Aorta (tissue), 5 donors: Measurements from ENCODE around the gene FAM241A. TPM values are rescaled to one million over a fixed set of nuclear protein-coding genes. Genes with fewer than 3 reads are reported as not detected.
"Not testable (repeated sequence)": the region's sequence is repeated elsewhere in the genome, so short reads cannot be mapped to it uniquely, and the experiment has no call there.

Experiments
- ATAC-seq: fragments of 200-7000 bp; cut with Tn5 transposase; one replicate; pipeline ENCODE4 v1.9.1; 2022; ENCODE audit warnings: moderate library complexity; ENCODE audit not compliant: low FRiP score
- DNase-seq, 2 donors: peaks; one replicate each; pipeline ENCODE4 v3.0.0-alpha.2; 2020
- H3K27ac ChIP-seq, 2 donors: one replicate each; pipeline ENCODE4 v1.5.1; 2013; ENCODE audit warnings: low read length in 2 of 2, mild to moderate bottlenecking in 2 of 2, moderate library complexity in 2 of 2, control low read depth in 1 of 2, inconsistent platforms in 1 of 2, low read depth in 1 of 2
- H3K27me3 ChIP-seq, 2 donors: one replicate each; pipeline ENCODE4 v1.6.1; 2013; ENCODE audit warnings: control low read depth in 1 of 2, low read length in 1 of 2, mild to moderate bottlenecking in 1 of 2, moderate library complexity in 1 of 2; ENCODE audit not compliant: insufficient read depth in 2 of 2, control insufficient read depth in 1 of 2
- H3K36me3 ChIP-seq, 2 donors: one replicate each; pipeline ENCODE4 v1.6.1; 2013; ENCODE audit warnings: control low read depth in 1 of 2, low read length in 1 of 2, mild to moderate bottlenecking in 1 of 2; ENCODE audit not compliant: insufficient read depth in 2 of 2, control insufficient read depth in 1 of 2
- H3K4me1 ChIP-seq, 2 donors: one replicate each; pipeline ENCODE4 v1.6.1; 2013; ENCODE audit warnings: low read length in 2 of 2, control low read depth in 1 of 2, mild to moderate bottlenecking in 1 of 2, moderate library complexity in 1 of 2; ENCODE audit not compliant: insufficient read depth in 2 of 2, control insufficient read depth in 1 of 2
- H3K4me3 ChIP-seq, 2 donors: one replicate each; pipeline ENCODE4 v1.5.1; 2013; ENCODE audit warnings: low read length in 2 of 2, control low read depth in 1 of 2, mild to moderate bottlenecking in 1 of 2
- H3K9me3 ChIP-seq: one replicate; pipeline ENCODE4 v1.6.1; 2013; ENCODE audit warnings: mild to moderate bottlenecking, low read length; ENCODE audit not compliant: control insufficient read depth
- WGBS, 2 donors: extraction: QIAGEN DNeasy Blood & Tissue Kit; methylation state at CpG; one replicate each; pipeline ENCODE4 v1.1.7; 2013; 5-methylcytosine and 5-hydroxymethylcytosine counted together
- intact Hi-C, 2 donors: fragments of 100-400 bp; cut with DNase I; formaldehyde crosslinking; loops; one replicate each; pipeline versions ENCODE4 v1.14.2 to v1.15.0; 2022
- polyA plus RNA-seq, 2 donors: library from polyadenylated mRNA; stranded (reverse); fragments of 200-250 nt; gene quantifications; one replicate each; pipeline ENCODE4 v1.2.3, GENCODE V29; 2013
- total RNA-seq, 2 donors: library from RNA; stranded (reverse); fragmentation: NEBNext Ultra II Directional; extraction: Animal tissue kit (Norgen Biotek cat#: 25700); gene quantifications; one replicate each; pipeline ENCODE4 v1.2.1, GENCODE V29; 2021
- donor health status: healthy with polysubstance abuse.
- donor health status: Bipolar disorder and iron deficiency.
- donor health status: DM: no; HTN: no; CAD: no.
- donor health status: DM: no; HTN: no; CAD: no.
- donor health status: DM: yes; HTN: yes; CAD: no.

The FAM241A gene
- total and polyA plus RNA-seq, 4 donors = 2.2 to 8.9 (median 4.9) TPM

GRCh38 chr4:112189754-112190153 is 44.5 kb downstream of the FAM241A start:
- ATAC-seq (no peak), DNase-seq (no peak)
- H3K27me3 ChIP-seq = no peaks in the 10 kb centered on the region
- intact Hi-C loops = no loop called here
- no peak overlapping the region for H3K27ac ChIP-seq
- WGBS, 2 donors = 60 to 61% methylated on average over 2 of the region's 2 CpGs
- no peaks in the 10 kb centered on the region for H3K36me3 ChIP-seq
- H3K9me3 ChIP-seq = no peaks in the 10 kb centered on the region
- H3K4me1 ChIP-seq = no peaks in the 10 kb centered on the region
- no peak overlapping the region for H3K4me3 ChIP-seq

DNA sequence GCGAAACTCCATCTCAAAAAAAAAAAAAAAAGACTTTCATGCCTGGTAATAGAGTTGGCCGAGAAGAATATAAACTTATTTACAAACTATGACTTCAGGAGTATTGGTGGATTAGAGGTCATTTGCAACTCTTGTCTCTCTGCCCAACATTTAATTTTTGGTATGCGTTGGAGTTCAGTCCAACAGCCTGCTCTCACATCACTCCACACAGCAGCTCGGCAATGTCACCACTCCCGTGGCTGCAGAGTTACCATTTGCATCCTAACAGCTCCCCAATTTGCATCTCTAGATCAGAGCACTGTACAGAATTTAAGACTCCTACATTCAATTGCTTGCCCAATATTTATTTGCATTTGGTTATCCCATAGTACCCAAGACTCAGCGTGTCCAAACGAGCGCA is 45.4 kb downstream of the FAM241A start:
- Histone ChIP-seq H3K27ac (no peak overlapping the region), H3K4me1 (no peaks in the 10 kb centered on the region), H3K36me3 (no peaks in the 10 kb centered on the region), H3K4me3 (no peak overlapping the region), H3K9me3 (no peaks in the 10 kb centered on the region), H3K27me3 (no peaks in the 10 kb centered on the region)
- DNase-seq (no peak), ATAC-seq (no peak)
- WGBS, 2 donors = 87 to 92% methylated on average over 8 of the region's 8 CpGs
- intact Hi-C loops = no loop called here

DNA sequence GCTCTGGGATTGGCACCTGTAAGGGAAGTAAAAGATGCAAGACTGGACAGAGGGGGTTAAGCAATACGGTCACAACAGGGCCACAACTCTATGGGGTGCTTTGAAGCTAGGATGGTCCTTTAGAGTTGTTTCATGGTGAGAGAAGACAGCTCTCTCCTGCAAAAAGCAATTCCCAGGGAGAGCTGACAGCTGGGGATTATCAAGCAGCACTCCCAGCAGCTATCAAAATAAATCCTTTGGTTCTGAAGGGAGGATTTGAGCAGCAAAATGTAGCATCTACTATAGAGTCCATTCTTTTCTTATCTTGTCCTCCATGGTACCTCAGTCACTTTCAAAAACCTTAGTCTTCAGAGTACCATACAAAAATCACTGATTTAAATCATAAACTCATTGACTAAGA is 51.2 kb downstream of the FAM241A start:
- Histone ChIP-seq H3K4me1 (no peaks in the 10 kb centered on the region), H3K27me3 (no peaks in the 10 kb centered on the region), H3K9me3 (no peaks in the 10 kb centered on the region), H3K4me3 (no peak overlapping the region), H3K36me3 (no peaks in the 10 kb centered on the region), H3K27ac (no peak overlapping the region)
- 58 to 65% methylated on average over 1 of the region's 1 CpG for WGBS, 2 donors
- intact Hi-C loops = no loop called here
- ATAC-seq (no peak), DNase-seq (no peak)

DNA sequence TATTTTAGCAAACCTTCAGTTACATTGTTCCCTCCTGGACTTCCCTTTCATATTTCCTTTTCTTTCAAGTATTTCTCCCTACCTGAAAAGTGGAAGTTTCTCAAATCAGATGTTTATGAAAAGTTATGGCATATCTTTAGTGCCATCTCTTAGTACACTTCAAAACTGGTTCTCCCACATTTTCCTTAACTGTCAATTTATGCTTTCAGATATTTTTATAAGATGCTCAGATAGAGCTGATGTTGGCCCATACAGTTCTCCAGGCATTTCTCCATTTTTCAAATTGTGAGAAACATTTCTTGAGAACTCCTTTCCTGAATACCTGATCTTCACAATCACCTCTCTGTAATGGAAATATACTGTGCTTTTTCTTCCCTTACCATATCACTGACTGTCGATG is 53.8 kb downstream of the FAM241A start:
- intact Hi-C loops = no loop called here
- no peaks in the 10 kb centered on the region for H3K36me3 ChIP-seq
- no peaks in the 10 kb centered on the region for H3K27me3 ChIP-seq
- no peak for ATAC-seq
- H3K4me3 ChIP-seq = no peak overlapping the region
- H3K4me1 ChIP-seq = no peaks in the 10 kb centered on the region
- 77 to 81% methylated on average over 1 of the region's 1 CpG for WGBS, 2 donors
- no peak for DNase-seq
- no peaks in the 10 kb centered on the region for H3K9me3 ChIP-seq
- no peak overlapping the region for H3K27ac ChIP-seq

DNA sequence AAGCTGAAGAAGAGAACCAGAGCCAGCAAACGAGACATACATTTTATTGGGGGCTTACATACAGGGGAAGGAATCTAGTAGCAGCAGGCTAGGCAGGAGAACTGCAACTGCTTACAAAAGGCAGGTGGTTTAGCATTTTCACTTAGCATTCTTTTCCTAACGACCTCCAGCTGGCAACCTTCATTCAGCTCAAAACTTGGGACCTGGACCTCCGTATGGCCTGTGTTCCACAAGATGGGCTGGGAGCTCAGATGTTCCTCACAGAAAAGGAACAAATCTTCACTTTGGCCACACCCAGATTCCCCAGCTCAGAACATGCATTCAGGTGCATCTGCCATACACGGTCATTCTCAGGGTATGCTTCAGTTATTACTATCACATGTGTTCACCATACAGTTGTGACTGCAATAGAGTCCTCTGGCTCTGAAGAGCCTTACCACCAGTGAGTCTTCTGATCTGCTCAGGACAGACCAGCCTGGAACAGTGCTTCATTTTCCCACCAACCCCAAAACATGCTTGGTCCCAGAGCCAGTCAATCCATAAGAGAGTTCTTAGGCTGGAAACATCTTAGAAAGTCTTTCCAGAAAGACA is 56.8 kb downstream of the FAM241A start:
- WGBS, 2 donors = 50 to 58% methylated on average over 4 of the region's 4 CpGs

DNA sequence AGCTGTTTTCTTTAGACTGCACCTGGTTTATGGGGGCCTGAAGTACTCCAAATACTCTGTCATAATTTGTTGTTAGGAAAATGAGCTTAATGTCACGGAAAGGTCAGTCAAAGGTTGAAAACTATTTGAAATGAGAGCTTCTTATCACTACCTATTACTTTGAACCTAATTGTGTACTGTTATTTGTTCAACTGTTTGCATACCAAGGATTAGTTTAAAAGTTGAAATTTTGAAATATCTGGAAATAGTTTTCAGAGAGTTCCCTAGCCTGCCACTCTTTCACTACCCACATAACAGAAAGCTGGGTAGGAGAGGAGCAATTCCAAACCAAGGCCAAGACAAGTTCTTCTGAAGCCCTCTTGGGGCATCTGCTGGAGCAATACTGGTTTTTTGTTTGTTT is 58.3 kb downstream of the FAM241A start:
- WGBS, 2 donors = 92 to 93% methylated on average over 1 of the region's 1 CpG
- H3K9me3 ChIP-seq = no peaks in the 10 kb centered on the region
- no peak overlapping the region for H3K4me3 ChIP-seq
- H3K36me3 ChIP-seq = no peaks in the 10 kb centered on the region
- no peak for DNase-seq
- H3K27ac ChIP-seq = no peak overlapping the region
- no peaks in the 10 kb centered on the region for H3K4me1 ChIP-seq
- no peaks in the 10 kb centered on the region for H3K27me3 ChIP-seq
- ATAC-seq = no peak
- intact Hi-C loops = no loop called here

More for the DNA sequence above, 56.8 kb downstream of the FAM241A start:
- Histone ChIP-seq H3K9me3 (no peaks in the 10 kb centered on the region), H3K27ac (no peak overlapping the region), H3K27me3 (no peaks in the 10 kb centered on the region), H3K4me1 (no peaks in the 10 kb centered on the region), H3K36me3 (no peaks in the 10 kb centered on the region), H3K4me3 (no peak overlapping the region)
- no peak for ATAC-seq
- no peak for DNase-seq
- intact Hi-C loops = no loop called here

- ATAC-seq (no peak), DNase-seq (no peak)
- Histone ChIP-seq H3K27ac (no peak overlapping the region), H3K27me3 (no peaks in the 10 kb centered on the region), H3K9me3 (no peaks in the 10 kb centered on the region), H3K36me3 (no peaks in the 10 kb centered on the region), H3K4me1 (no peaks in the 10 kb centered on the region), H3K4me3 (no peak overlapping the region)
- 65 to 69% methylated on average over 2 of the region's 2 CpGs for WGBS, 2 donors
- intact Hi-C loops = no loop called here
These were observed 61.2 kb downstream of the FAM241A start for GRCh38 chr4:112206431-112206830.

- WGBS, 2 donors = 79 to 83% methylated on average over 7 of the region's 7 CpGs
- intact Hi-C loops = not testable (repeated sequence)
These were observed 63.2 kb downstream of the FAM241A start for GRCh38 chr4:112208137-112209095.

GRCh38 chr4:112210777-112211176 is 65.5 kb downstream of the FAM241A start:
- no peak for ATAC-seq
- Histone ChIP-seq H3K27me3 (no peaks in the 10 kb centered on the region), H3K4me3 (no peak overlapping the region), H3K4me1 (no peaks in the 10 kb centered on the region), H3K27ac (no peak overlapping the region), H3K9me3 (no peaks in the 10 kb centered on the region), H3K36me3 (no peaks in the 10 kb centered on the region)
- DNase-seq = no peak
- 80 to 92% methylated on average over 1 of the region's 1 CpG for WGBS, 2 donors
- intact Hi-C loops = no loop called here

More at GRCh38 chr4:112208137-112209095, 63.2 kb downstream of the FAM241A start:
- not testable (repeated sequence) for H3K9me3 ChIP-seq, H3K4me1 ChIP-seq, H3K4me3 ChIP-seq, DNase-seq, ATAC-seq, H3K27me3 ChIP-seq, H3K36me3 ChIP-seq, H3K27ac ChIP-seq
